Measurements from ENCODE around the gene KAT6B.

KAT6B gene

DNA sequence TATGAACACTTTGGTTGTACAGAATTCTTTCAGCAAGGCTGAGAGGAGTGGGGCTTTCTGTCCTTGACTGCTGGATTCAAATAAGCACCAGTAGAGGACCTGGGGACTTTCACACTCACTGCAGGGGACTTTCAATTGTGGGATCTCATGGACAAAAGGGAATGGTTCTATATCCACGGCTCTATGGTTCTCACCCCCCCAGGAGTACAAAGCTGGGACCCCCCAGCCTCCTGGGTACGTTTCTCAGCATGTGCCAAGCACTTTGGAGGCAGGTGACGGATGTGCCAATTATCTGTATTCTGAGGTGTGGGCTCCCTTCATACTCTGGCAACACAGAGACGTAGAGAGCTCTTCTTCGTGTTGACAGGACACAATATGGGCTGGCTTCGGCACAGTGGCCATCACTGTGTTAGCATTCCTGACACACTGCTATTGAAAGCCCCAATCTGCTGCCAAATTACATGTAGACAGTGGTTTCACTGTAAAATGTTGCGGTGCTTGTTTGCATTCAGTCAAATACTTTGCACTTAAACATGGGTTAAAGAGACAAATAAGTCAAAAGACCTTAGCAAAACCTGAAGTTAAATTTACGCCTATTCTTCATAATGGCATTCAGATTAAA lies 192.4 kb downstream of the KAT6B start:
- peak; percentile 78 for DNase-seq

DNA sequence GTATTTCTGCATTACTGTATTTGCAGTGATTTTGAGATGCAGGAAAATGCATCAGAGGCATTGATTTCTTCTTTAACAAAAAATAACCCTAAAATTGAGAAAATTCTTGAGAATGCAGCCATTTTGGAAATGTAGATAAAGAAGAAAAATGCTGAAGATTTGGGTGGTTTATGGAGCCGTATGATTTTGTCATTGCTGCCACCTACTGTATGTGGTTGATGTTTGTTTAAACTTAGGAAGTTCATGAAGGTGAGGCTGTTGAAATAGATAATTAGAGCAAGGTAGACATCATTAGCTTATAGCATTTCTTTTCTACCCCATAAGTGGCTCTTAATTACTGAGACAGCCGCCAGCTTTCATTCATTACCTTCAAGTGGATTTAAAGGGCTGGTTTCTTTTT lies 193.0 kb downstream of the KAT6B start:
- peak; percentile 84 for DNase-seq

DNA sequence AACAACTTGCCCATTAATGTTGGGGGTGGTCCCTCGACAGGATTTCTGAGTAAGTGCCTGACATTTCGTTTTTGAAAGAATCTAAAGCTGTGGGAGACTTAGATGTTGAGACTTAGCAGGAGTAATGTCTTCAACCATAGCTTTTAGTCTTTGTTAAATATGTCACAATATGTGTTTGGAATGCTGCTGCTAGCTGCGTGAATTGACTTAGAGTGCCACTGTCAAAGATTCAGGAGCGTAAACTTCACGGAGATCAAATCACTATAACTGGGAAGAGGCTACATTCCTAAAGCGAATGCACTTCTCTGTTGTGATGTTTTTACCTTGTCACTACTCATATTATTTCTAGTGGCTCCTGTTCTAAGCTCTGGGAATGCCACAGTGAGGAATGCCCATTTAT lies 193.8 kb downstream of the KAT6B start:
- DNase-seq = no peak

- DNase-seq = peak; percentile 89
Observed at GRCh38 chr10:75021379-75022249, 195.2 kb downstream of the KAT6B start.

DNA sequence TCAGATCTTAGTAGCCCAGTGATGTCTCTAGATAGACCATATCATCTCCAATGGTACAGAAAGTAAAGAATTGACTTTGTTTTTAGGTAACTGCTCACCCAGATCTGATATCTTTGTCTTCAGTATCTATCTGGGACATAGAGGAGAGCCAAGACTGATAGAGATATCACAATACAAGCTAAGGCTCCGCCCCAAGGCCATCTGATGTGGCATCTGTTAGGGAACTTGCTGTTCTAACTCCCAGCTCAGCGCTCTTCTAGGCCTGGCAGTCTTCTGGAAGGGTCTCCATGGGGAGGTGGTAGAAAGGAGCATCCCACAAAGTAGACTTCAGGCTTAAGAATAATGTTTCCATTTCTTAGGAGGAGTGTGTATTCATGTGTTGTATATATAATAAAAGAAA lies 196.7 kb downstream of the KAT6B start:
- DNase-seq = peak; percentile 10

GRCh38 chr10:75024971-75025523 lies 198.6 kb downstream of the KAT6B start:
- peak; percentile 57 for DNase-seq

- no peak for DNase-seq
Observed at GRCh38 chr10:75028049-75028448, 201.6 kb downstream of the KAT6B start.

- DNase-seq = no peak
Observed at GRCh38 chr10:75028748-75029147, 202.3 kb downstream of the KAT6B start.

- DNase-seq = no peak
Observed at GRCh38 chr10:75029420-75029819, 203.0 kb downstream of the KAT6B start.

DNA sequence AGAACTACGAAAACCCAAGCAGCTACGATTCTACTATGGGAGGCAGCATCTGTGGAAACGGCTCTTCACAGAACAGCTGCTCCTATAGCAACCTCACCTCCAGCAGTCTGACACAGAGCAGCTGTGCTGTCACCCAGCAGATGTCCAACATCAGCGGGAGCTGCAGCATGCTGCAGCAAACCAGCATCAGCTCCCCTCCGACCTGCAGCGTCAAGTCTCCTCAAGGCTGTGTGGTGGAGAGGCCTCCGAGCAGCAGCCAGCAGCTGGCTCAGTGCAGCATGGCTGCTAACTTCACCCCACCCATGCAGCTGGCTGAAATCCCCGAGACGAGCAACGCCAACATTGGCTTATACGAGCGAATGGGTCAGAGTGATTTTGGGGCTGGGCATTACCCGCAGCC lies 203.5 kb downstream of the KAT6B start:
- DNase-seq = no peak

DNA sequence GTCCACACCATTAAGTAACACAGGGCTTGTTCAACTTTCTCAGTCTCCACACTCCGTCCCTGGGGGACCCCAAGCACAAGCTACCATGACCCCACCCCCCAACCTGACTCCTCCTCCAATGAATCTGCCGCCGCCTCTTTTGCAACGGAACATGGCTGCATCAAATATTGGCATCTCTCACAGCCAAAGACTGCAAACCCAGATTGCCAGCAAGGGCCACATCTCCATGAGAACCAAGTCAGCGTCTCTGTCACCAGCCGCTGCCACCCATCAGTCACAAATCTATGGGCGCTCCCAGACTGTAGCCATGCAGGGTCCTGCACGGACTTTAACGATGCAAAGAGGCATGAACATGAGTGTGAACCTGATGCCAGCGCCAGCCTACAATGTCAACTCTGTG lies 204.0 kb downstream of the KAT6B start:
- no peak for DNase-seq

- DNase-seq = no peak
Observed at GRCh38 chr10:75032119-75032518, 205.7 kb downstream of the KAT6B start.

DNA sequence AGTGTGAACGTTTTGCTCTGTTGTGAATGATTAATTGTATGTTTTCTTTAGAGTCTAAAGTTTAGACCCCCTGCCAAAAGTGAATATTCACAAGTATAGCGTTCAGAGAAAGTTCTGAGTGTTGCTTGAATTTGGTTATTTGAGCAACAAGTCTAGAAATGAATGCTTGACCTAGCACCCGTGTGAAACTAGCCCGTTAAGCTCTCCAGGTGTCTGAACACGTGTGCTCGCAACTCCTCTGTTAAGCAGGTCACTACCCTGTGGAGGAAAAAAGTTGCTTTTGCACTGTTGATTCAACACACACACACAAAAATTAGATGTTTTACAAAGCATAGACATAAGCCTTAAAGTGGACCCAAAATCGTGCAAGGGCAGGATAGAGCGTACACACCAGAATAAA lies 206.4 kb downstream of the KAT6B start:
- no peak for DNase-seq

DNA sequence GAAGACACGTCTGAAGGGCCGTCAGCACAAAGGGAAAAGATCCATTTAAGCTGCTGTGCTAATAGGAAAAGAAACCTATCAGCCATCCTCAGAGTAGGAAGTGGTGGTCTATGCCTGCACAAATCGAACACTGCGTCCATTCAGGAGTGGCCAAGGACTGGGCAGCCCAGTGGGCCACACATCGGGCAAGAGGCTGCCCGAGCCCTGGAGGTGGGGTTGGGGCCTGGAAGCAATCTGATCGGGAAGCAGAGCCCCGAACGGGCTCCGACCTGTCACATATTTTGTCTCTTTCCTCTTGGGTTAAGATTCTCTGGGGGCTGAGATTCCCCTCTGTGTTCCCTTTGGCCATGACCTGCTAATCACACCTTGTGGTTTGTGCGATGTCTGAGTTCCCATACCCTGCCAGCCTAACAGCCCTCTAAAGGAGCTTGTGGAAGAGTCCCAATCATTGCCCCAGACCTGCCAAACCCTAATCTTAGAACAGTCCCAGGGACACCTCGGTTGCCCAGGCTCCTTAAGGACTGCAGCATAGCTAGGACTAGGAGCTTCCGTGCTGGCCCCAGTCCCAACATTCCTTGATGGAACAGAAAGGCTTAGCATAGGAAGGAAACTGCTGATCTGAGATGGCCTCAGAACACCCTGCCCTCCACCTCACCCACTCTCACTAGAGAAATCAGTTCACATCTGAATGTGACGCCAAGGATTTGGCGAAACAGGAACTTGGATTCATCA lies 207.2 kb downstream of the KAT6B start:
- DNase-seq = no peak

DNA sequence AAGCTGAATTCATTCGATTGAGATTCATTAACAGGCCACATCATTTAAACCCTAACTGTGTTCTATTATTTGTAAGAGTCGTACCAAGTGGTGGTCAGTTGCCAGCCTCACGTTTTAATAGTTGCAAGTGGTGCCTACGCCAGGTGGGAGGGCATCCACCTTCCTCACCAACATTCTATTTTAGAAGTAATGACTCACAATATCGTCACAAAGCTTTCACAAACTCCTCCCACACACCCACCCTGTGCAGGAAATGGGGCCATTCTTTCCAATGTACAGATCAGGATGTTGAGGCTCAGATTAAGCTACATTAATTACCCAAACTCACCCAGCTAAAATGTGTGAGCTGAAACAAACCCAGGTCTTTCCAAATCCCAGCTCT lies 207.7 kb downstream of the KAT6B start:
- no peak for DNase-seq

GRCh38 chr10:75034714-75035258 lies 208.4 kb downstream of the KAT6B start:
- no peak for DNase-seq

GRCh38 chr10:75035975-75036708 lies 209.7 kb downstream of the KAT6B start:
- DNase-seq = no peak

- no peak for DNase-seq
Observed at GRCh38 chr10:75037171-75038153, 211.1 kb downstream of the KAT6B start.

DNA sequence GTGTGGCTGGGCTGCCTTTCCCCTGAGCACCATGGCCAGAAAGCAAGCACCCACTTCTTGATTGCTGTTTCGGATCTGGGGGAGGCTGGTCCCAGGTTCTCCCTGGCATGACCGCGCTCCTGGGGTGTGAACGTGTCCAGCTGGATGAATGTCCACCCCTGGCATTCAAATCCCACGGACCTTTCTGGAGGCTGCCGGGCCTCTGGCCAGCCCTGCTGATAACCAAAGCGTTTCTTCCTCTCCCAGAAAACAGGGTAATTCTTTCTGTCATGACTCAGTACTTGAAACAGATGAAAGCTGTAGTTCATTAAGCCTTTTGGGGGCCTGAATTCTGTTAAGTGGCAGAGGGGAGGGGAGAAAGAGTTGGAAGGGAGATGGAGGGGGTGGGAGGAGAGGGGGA lies 211.9 kb downstream of the KAT6B start:
- DNase-seq = no peak

- peak; percentile 81 for DNase-seq
Observed at GRCh38 chr10:75040576-75040975, 214.2 kb downstream of the KAT6B start.

- DNase-seq = peak; percentile 59
Observed at GRCh38 chr10:75042292-75042974, 216.0 kb downstream of the KAT6B start.

Data from NCI-H69 (cell line).